Measurements from ENCODE around the gene TRIM41. TPM values are rescaled to one million over a fixed set of nuclear protein-coding genes. Genes with fewer than 3 reads are reported as not detected.

Gene TRIM41
- total and polyA plus RNA-seq, 2 of the 13 experiments (the other 11 are each of a cell fraction or from before 2014, with no cell fraction given) = 10.2 to 16.7 TPM

DNA sequence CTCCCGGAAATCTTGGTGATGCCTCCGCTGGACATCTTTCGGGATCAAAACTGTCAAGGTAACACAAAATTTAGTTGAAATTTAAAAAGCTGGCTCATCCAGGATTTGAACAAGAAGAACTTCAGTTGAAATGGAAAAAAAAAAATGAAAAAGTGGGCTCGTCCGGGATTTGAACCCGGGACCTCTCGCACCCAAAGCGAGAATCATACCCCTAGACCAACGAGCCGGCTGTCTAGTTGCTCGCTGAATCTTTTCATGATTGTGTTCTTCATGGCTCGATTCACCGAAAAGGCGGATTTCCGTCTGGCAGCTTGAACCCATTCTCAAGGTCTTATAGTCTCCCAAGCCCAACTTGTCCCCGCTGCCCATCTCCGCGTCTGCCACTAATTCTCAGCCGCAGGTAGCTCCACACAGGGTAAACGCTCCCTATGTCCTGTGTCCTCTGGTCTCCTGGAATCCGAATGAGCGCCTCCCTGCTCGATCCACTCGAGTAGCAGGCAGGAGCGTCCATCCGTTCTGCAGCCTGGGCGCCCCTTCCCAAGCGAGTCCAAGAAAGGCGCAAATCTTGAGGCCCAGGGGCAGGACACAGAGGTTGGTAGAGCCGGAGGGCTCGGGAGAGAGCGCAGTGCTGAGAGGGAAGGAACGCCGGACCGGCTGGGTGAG is 34.2 kb upstream of the TRIM41 start (continued):
- TF ChIP-seq, protein P1, sequence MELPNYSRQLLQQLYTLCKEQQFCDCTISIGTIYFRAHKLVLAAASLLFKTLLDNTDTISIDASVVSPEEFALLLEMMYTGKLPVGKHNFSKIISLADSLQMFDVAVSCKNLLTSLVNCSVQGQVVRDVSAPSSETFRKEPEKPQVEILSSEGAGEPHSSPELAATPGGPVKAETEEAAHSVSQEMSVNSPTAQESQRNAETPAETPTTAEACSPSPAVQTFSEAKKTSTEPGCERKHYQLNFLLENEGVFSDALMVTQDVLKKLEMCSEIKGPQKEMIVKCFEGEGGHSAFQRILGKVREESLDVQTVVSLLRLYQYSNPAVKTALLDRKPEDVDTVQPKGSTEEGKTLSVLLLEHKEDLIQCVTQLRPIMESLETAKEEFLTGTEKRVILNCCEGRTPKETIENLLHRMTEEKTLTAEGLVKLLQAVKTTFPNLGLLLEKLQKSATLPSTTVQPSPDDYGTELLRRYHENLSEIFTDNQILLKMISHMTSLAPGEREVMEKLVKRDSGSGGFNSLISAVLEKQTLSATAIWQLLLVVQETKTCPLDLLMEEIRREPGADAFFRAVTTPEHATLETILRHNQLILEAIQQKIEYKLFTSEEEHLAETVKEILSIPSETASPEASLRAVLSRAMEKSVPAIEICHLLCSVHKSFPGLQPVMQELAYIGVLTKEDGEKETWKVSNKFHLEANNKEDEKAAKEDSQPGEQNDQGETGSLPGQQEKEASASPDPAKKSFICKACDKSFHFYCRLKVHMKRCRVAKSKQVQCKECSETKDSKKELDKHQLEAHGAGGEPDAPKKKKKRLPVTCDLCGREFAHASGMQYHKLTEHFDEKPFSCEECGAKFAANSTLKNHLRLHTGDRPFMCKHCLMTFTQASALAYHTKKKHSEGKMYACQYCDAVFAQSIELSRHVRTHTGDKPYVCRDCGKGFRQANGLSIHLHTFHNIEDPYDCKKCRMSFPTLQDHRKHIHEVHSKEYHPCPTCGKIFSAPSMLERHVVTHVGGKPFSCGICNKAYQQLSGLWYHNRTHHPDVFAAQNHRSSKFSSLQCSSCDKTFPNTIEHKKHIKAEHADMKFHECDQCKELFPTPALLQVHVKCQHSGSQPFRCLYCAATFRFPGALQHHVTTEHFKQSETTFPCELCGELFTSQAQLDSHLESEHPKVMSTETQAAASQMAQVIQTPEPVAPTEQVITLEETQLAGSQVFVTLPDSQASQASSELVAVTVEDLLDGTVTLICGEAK (IDR thresholded peaks at IDR 0.05) = no peak
- TF ChIP-seq, protein P1 (CRISPR knock-in tag; IDR thresholded peaks at IDR 0.05) = no peak
- TF ChIP-seq SCMH1 (CRISPR knock-in tag; IDR thresholded peaks at IDR 0.05; ENCODE audit: borderline replicate concordance) (no peak), ZNF670 (CRISPR knock-in tag; IDR thresholded peaks at IDR 0.05; ENCODE audit: borderline replicate concordance) (no peak), ZSCAN29 (CRISPR knock-in tag; conservative IDR thresholded peaks at IDR 0.05) (0 out of 2 replicates have a peak, but pooled peaks have one; percentile 25), ZNF317 (CRISPR knock-in tag; IDR thresholded peaks at IDR 0.05) (0 out of 2 replicates have a peak, but pooled peaks have one; percentile 8), ESRRA (CRISPR knock-in tag; IDR thresholded peaks at IDR 0.05; ENCODE audit: low read depth) (no peak), SRSF1 (optimal IDR thresholded peaks at IDR 0.05; ENCODE audit: low read depth, low read length) (peak; percentile 42), ZNF143 (CRISPR knock-in tag; IDR thresholded peaks at IDR 0.05) (peak; percentile 8; the same call in 1 of the 2 replicates), ZNF772 (CRISPR knock-in tag; IDR thresholded peaks at IDR 0.05) (no peak), ZFX (CRISPR knock-in tag; IDR thresholded peaks at IDR 0.05; ENCODE audit: low read depth) (peak; percentile 20; the same call in 1 of the 2 replicates), CHD2 (IDR thresholded peaks at IDR 0.05; ENCODE audit: low read depth, low read length) (no peak), ZNF629 (CRISPR knock-in tag; conservative IDR thresholded peaks at IDR 0.05) (peak; percentile 87), ELF3 (CRISPR knock-in tag; IDR thresholded peaks at IDR 0.05) (peak; percentile 30; the same call in 1 of the 2 replicates), AHR (CRISPR knock-in tag; IDR thresholded peaks at IDR 0.05) (no peak)
- TF ChIP-seq, protein P2, sequence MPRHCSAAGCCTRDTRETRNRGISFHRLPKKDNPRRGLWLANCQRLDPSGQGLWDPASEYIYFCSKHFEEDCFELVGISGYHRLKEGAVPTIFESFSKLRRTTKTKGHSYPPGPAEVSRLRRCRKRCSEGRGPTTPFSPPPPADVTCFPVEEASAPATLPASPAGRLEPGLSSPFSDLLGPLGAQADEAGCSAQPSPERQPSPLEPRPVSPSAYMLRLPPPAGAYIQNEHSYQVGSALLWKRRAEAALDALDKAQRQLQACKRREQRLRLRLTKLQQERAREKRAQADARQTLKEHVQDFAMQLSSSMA (CRISPR knock-in tag; IDR thresholded peaks at IDR 0.05) = peak; percentile 76; the same call in 1 of the 2 replicates
- TF ChIP-seq, protein P3, sequence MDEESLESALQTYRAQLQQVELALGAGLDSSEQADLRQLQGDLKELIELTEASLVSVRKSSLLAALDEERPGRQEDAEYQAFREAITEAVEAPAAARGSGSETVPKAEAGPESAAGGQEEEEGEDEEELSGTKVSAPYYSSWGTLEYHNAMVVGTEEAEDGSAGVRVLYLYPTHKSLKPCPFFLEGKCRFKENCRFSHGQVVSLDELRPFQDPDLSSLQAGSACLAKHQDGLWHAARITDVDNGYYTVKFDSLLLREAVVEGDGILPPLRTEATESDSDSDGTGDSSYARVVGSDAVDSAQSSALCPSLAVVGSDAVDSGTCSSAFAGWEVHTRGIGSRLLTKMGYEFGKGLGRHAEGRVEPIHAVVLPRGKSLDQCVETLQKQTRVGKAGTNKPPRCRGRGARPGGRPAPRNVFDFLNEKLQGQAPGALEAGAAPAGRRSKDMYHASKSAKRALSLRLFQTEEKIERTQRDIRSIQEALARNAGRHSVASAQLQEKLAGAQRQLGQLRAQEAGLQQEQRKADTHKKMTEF (CRISPR knock-in tag; IDR thresholded peaks at IDR 0.05) = 0 out of 2 replicates have a peak, but pooled peaks have one; percentile 4
